ENCODE data around the gene PSG3.
"Not testable (repeated sequence)": the region's sequence is repeated elsewhere in the genome, so short reads cannot be mapped to it uniquely, and the experiment has no call there.

Gene PSG3

DNA sequence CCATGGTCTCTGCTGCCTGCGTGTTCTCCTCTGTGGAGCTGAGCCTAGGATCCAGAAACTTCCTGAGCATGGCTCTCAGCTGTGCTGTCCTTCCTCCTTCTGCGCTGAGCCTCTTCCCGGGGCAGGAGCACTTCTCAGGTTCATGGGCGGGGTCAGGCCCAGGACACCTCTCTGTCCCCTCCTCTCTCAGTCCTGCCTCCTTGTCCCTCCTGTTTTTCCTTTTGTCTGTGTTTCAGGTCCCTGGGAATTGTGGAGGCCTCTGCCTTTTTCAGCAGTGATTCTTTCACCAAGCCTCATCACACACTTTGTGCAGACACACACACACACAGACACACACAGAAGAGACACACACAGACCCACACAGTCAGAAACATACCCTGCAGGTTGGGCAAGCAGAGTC is at the start of gene PSG3:
TSS of gene PSG3 (minus strand) at position 101 of the 400 bp plus-strand sequence. CDS start at position 4, 97 bp downstream.
- DNase-seq (ENCODE audit: low read depth in 2 of 2), result not testable (repeated sequence)

DNA sequence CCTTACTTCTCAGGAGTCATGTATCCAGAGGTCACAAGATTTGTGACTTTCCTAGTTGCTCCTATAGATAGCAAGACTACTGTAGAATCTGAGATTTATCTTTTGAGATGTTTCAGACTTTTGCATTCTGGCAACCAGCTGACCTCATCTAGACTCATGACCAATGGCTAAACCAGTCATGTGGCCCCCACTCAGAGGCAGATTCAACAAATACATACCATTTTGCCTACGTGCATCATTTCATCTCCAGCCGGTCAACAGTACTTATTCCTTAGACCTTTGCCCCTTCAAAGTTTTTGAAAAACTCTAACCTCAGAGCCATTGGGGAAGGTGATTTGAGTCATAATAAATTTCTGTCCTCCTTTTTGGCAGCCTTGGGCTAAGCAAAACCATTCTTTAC is 48.5 kb upstream of the PSG3 start:
- DNase-seq (ENCODE audit: low read depth in 2 of 2), result not testable (repeated sequence)

DNA sequence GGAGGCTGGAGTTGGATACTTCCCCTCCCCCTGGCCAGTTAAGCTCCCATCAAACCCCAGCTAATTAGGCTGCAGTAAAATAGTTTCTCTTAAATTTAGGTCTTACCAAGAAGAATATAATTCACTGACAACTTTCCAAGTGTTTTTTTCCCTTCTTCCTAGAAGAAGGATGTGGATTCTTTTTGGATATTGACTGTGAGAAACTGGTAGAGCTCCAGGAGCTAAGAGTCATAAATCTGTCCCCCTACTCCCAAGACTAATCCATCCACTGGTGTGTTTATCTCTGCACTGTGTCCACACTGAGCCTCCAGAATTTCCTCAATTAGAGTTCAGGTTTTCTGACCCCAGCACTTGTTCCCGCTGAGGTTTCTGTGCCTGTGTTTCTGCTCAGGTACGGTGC is 47.5 kb upstream of the PSG3 start:
- DNase-seq (ENCODE audit: low read depth in 2 of 2), result not testable (repeated sequence)

DNA sequence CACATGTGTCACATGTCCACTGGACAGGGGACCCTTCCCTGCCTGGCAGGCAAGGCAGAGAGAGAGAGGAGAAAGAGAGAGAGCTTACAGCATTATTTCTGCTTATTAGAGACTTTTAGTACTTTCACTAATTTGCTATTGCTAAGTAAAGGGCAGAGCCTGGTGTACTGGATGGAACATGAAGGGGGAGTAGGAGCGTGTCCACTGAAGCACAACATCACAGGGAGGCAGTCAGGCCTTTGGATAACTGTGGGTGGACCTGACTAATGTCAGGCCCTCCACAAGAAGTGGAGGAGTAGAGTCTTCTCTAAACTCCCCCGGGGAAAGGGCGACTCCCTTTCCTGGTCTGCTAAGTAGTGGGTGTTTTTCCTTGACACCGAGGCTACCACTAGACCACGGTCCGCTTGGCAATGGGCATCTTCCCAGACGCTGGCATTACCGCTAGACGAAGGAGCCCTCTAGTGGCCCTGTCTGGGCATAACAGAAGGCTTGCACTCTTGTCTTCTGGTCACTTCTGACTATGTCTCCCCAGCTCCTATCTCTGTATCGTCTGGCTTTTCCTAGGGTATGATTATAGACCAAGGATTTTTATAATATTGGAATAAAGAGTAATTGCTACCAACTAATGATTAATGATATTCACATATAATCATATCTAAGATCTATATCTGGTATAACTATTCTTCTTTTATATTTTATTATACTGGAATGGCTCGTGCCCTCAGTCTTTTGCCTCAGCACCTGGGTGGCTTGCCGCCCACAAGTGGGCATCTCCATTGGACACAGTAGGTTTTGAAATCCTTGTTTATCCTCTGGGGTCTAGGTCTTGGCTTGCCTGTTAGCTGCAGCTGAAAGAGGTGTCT is 36.7 kb upstream of the PSG3 start:
- peak in 1 of 2 donors; percentile 37 for DNase-seq (ENCODE audit: low read depth in 2 of 2)

DNA sequence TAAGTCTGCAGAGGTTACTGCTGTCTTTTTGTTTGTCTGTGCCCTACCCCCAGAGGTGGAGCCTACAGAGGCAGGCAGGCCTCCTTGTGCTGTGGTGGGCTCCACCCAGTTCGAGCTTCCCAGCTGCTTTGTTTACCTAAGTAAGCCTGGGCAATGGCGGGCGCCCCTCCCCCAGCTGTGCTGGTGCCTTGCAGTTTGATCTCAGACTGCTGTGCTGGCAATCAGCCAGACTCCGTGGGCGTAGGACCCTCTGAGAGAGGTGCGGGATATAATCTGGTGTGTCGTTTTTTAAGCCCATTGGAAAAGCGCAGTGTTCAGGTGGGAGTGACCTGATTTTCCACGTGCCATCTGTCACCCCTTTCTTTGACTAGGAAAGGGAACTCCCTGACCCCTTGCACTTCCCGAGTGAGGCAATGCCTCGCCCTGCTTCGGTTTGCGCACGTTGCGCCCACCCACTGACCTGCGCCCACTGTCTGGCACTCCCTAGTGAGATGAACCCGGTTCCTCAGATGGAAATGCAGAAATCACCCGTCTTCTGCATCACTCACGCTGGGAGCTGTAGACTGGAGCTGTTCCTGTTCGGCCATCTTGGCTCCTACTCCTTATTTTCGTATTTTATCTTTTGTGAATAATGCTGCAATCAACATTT is 34.4 kb upstream of the PSG3 start:
- DNase-seq (ENCODE audit: low read depth in 2 of 2), result not testable (repeated sequence)

DNA sequence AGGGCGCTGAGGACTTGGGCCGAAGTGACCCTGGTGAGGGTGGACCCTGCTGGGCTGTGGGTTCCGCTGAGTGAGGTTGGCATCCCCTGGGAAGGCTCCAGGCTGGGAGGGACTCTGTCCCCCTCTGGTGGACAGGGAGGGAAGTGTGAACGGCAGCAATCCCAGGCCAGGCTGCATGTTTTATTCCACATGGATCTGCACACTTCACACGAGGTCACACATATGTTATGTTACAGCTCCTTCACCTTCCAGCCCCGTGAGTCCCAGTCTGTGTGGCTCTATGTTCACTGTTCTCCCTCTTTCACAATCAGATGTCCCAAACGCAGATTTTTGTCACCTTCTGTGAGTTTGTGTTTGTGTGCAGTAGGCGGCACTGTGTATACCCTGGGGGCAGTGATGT is 27.0 kb upstream of the PSG3 start:
- DNase-seq (ENCODE audit: low read depth in 2 of 2), result not testable (repeated sequence)

DNA sequence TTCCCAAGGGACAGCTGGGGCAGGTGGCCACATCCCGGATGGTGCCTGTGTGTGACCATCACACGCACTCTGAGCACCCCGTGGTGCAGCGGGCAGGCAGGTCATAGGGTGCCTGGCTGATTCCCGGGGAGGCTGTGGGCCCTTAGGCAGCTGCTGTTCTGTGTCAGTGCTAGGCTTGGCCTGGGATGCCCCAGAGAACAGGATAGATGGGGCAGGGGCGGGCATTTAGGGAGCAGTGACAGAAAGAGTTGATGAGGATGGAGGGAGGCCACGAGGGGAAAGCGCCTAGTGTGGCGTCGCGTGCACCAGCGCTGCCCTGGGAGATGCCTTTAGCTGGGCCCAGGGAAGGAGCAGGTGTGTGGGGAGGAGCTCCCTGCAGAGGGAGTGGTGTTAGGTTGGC is 26.6 kb upstream of the PSG3 start:
- not testable (repeated sequence) for DNase-seq (ENCODE audit: low read depth in 2 of 2)

DNA sequence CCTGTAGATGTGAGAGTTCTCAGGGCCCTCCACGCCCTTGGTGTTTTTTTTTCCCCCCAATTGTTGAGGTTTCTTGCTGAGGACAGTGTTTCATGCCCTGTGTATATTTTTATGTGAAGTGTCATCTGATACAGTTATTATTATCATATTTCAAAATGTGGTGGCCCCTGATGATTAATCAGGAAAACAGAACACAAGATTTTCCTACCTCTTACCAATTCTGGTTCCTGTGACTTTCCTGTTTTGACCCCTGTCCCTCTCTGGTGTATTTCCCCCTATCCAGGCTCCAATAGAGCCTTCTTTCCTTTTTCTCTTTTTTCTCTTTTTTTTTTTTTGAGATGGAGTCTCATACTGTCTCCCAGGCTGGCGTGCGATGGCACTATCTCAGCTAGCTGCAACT is 24.6 kb upstream of the PSG3 start:
- DNase-seq (ENCODE audit: low read depth in 2 of 2), result no peak

DNA sequence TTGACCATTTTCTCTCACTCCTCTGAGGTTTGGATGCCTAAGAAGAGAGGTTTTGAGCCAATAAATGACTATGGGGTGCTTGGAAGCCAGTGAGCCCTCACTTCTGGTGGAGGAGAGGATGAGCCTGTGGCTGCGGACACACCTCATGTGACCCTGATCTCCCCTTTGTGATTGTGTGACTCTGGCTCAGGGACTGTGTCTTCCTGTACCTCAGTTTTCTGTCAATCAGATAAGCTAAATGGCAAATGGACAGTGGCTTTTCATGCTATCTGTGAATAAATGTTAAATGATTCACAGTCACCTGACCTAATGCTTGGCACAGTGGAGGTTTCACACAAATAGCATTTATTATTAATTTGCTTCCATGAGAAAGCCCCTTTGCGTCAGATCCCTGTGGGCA is 22.5 kb upstream of the PSG3 start:
- no peak for DNase-seq (ENCODE audit: low read depth in 2 of 2)

DNA sequence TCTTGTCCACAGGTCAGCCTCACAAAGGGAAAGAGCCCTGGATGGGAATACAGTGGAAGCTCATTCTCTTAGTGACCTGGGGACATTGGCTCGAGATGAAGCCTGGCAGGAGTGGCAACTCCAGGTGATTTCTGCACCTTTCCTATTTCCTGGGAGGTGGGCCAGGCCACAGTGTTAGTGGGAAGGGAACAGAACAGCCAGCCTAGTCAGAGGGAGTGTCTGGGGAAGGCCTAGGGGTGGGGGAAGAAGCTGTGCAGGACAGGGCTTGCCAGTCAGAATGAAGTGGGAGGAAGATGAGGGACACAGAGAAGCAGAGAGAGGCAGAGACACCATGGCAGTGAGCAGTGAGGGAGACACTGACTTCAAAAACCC is 21.6 kb upstream of the PSG3 start:
- DNase-seq (ENCODE audit: low read depth in 2 of 2), result not testable (repeated sequence)

DNA sequence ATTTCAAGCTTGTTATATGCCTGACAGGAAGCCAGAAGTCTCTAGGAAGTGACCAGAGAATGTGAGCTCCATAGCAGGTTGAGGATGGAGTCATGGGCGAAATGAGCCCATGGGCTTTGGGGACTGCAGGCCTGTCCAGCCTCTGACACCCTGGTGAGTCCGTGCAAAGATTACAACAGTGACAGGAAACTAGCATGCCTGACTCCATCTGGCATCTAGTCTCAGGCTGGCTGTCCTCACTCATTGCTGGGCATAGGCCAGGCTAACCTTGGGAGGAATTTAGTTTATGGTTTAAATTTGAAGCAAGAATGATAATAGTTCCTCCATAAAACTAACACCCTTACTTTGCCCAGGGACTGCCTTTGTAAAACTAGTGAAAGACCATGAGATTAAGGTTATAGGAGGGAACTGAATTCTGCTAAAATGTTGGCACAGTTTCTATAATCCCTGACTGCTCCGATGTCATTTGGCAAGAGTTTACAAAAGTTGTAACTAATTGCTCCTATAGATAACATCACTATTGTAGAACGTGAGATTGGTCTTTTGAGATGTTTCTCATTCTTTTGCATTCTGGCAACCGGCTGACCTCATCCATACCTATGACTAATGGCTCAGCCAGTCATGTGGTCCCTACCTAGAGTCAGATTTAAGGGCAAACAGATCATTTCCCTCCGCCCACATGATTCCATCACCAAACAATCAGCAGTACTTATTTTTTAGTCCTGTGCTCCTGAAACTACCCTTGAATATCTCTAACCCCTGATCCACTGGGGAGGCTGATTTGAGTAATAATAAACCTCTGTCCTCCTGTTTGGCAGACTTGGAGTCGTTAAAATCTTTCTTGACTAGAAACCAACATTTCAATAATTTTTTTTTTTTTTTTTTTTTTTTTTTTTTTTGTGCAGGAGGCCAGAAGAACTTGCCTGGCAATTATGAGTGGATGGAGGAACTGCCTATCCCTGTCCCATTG is 21.0 kb upstream of the PSG3 start:
- not testable (repeated sequence) for DNase-seq (ENCODE audit: low read depth in 2 of 2)

DNA sequence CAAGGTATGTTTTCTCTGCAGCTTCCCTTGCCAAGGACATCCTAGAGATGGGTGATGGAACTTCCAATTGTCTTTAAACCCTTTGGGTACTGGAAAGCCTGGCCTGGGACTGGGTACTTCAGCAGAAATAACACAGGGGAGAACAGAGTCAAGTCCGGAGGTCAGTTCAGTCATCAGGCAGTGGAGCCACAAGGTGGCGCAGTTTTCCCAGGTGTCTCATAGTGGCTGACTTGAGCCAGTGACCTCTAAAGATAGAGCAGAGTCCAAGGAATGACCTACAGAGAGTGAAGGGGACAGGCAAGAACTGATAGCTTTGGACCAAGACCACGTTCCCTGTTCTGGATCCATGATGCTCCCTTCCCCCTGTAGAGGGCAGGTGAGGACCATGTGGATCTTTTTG is 18.4 kb upstream of the PSG3 start:
- not testable (repeated sequence) for DNase-seq (ENCODE audit: low read depth in 2 of 2)

DNA sequence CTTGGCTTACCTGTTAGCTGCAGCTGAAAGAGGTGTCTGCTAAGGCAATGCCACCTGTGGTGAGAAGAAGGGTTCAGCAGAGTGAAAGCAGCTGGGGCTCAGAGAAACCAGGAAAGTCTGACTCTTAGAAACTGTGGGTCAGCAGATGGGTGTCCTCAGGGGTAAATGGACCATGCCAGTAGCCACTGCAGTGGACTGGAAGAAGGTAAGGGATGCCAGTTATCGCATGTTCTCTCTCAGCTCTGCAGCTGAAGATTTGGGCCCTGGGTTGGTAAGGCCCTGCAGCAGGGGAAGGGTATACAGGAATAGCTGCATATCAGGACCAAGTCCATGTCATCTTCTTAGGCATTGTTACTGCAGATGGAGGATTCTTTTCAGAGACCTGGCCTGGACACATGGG is 12.0 kb upstream of the PSG3 start:
- not testable (repeated sequence) for DNase-seq (ENCODE audit: low read depth in 2 of 2)

DNA sequence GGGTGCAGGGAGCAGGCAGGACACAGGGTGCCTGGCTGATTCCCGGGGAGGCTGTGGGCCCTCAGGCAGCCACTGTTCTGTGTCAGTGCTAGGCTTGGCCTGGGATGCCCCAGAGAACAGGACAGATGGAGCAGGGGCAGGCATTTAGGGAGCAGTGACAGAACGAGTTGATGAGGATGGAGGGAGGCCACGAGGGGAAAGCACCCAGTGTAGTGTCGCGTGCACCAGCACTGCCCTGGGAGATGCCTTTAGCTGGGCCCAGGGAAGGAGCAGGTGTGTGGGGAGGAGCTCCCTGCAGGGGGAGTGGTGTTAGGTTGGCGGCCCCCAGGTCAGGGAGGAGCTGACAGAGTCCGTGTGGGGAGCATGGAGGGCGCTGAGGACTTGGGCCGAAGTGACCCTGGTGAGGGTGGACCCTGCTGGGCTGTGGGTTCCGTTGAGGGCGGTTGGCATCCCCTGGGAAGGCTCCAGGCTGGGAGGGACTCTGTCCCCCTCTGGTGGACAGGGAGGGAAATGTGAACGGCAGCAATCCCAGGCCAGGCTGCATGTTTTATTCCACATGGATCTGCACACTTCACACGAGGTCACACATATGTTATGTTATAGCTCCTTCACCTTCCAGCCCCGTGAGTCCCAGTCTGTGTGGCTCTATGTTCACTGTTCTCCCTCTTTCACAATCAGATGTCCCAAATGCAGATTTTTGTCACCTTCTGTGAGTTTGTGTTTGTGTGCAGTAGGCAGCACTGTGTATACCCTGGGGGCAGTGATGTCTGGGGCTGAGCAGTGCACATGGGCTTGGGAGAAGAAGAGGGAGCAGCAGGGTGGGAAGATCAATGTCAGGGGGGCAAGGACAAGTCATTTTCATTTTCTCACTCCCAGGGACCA is 1.7 kb upstream of the PSG3 start:
- DNase-seq (ENCODE audit: low read depth in 2 of 2), result peak in 1 of 2 donors; percentile 4

DNA sequence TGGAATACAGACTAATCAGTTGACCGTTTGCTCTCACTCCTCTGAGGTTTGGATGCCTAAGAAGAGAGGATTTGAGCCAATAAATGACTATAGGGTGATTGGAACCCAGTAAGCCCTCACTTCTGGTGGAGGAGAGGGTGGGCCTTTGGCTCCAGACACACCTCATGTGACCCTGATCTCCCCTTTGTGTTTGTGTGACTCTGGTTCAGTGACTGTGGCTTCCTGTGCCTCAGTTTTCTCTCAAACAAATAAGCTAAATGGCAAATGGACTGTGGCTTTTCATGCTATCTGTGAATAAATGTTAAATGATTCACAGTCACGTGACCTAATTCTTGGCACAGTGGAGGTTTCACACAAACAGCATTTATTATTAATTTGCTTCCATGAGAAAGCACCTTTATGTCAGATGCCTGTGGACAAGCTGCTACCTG is 2.7 kb downstream of the PSG3 start:
- not testable (repeated sequence) for DNase-seq (ENCODE audit: low read depth in 2 of 2)

DNA sequence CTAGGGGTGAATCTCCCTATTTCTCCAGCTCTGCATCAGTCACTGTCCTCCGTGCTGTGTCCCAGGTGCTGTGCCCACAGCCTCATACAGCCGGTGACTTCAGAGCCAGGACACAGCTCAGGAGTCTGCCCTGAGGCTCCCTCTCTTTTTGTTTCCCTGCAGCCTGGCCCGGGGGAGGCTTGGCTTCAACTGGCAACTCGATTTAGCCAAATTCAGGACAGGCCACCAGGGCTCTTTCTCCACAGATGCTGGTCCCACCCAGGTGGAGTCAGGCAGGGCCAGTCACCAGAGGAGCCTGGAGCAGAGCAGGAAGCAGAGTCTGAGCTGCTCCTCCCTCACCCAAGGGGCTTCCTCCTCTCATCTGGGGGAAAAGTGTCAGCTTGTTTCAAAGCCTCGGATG is 11.9 kb downstream of the PSG3 start:
- not testable (repeated sequence) for DNase-seq (ENCODE audit: low read depth in 2 of 2)

DNA sequence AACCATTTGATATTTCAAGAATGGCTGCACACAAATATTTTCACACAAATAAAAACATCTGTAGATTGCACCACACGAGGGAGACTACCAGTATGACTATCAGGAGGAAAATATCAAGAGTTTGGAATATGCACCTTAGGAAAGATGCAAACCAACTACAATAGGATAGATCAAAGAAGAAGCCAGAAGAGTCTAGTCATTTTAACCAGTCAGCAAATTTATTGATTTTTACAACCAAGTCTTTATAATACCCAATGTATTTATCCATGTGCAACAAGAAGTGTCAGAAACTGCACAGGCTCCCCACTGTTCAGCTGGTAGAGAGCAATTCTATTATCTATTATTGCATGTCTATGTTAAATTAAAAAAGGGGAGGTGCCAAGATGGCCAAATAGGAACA is 26.3 kb downstream of the PSG3 start:
- DNase-seq (ENCODE audit: low read depth in 2 of 2), result not testable (repeated sequence)

DNA sequence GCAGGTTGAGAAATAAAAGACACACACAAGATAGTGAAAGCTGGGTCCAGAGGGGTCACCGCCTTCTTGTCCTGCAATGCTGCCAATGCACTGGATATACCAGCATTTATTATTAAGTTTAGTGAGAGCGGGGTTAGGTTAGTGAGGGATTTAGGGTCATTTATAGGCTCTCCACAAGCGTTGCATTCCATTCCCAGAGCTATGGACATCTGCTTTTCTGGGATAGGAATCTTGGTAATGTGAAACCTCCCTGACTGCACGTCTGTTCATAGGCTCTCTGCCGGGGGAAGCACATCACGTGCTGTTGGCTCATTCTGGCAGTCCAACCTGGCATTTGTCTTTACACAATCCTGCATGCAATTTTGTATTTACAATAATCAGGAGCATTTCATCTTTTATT is 27.5 kb downstream of the PSG3 start:
- DNase-seq (ENCODE audit: low read depth in 2 of 2), result not testable (repeated sequence)

DNA sequence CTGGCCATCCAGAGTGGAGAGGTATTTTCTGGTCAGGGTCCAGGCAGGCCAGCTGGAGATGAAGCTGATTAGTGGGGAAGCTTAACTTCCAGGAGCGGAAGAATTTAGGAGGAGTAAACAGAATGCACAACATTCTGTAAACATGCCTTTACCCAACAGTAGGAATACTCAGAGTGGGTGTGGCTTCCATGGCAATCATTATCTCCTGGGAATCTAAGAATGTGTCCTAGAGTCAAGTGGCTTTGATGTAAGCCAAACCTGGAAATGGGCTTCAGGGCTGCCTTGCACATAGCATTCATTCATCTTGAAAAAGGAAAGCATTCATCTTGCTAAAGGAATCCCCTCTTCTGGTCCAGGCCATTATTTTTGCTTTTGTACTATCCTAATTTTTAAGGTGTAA is 29.3 kb downstream of the PSG3 start:
- DNase-seq (ENCODE audit: low read depth in 2 of 2), result not testable (repeated sequence)

DNA sequence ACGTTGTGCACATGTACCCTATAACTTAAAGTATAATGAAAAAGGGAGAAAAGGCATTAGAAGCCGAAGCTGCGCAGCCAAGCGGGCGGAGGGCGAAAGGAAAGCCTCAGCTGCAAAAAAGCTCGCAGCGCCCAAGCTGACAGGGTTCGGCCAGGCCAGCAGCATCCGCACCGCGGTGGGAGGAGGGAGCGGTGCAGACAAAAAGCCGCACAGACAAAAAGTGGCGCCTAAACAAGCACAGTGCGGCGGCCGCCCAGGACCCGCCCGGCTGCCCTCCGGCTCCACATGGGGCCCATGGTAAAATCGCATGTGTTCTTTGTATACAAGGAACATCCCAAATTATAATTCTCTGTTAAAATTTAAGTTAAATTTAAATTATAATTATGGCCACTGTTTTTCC is 42.4 kb downstream of the PSG3 start:
- DNase-seq (ENCODE audit: low read depth in 2 of 2), result no peak
